GM12892 (cell line): ENCODE measurements around the gene TCF12.

ENCODE experiments used
- POLR2A ChIP-seq: IDR thresholded peaks from 2 replicates; pipeline ENCODE4 v1.6.1; 2011; ENCODE audit warnings: low read depth, low read length, control low read depth
- POLR2AphosphoS5 ChIP-seq: IDR thresholded peaks from 2 replicates; pipeline ENCODE4 v1.6.1; 2011; ENCODE audit warnings: low read depth, low read length, control low read depth
- TAF1 ChIP-seq: IDR thresholded peaks from 2 replicates; pipeline ENCODE4 v1.6.1; 2011; ENCODE audit warnings: low read depth, mild to moderate bottlenecking, control low read depth, low read length, borderline replicate concordance

- no peak for TF ChIP-seq TAF1
- no peak for TF ChIP-seq POLR2AphosphoS5
- no peak for TF ChIP-seq POLR2A
These were observed 247.5 kb downstream of the TCF12 start for GRCh38 chr15:57165992-57166391.
